ENCODE measurements around the gene GAL3ST1. TPM values are rescaled to one million over a fixed set of nuclear protein-coding genes. Genes with fewer than 3 reads are reported as not detected.

The GAL3ST1 gene
- total RNA-seq, result under 0.01 TPM in 1 of 2 replicates, not detected in the other

GRCh38 chr22:30574095-30574981 is at the start of gene GAL3ST1:
TSS of gene GAL3ST1 (minus strand) at chr22:30574665. CDS start at chr22:30557392, 17,273 bp downstream.

GRCh38 chr22:30606455-30607299 is 32.2 kb upstream of the GAL3ST1 start, which contains the start of gene TCN2:
TSS of gene TCN2 (plus strand) at chr22:30607174. CDS start at chr22:30607332, 158 bp downstream.

DNA sequence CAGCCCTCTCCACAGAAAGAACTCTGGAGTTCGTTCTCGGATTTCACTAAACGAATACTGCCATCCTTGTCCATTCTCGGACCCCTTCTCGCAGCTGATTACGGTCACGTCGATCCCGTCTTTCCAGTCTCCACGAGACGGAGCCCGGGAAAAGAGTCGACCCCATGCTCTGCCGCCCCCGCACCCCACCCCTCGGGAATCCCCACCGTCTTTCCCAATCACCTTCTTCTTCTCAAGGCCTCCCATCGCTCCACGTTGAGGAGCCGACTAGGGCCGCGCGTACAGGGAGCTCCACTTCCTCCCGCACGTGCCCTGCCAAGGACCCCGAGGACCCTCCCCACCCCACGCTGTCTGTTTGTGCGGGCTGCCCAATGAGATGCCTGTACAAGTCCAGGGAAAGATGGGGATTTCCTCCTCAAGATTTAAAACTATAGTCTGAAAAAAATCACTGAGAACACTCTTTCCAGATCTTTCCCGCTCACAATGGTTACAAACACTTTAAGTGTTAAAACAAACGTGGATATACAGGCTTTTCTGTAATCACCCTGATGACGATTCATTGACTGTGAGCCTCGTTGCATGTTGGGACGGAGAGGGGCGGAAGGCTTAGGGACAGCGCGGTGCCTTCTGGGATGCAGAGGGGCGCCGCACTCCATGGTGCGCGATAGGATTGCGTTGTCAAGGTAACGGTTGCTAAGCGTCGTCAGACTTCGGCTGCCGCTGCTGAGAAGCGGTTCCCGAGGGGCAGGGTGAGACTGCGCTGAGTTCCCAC is 17.3 kb upstream of the GAL3ST1 start, which contains the start of gene PES1:
Gene PES1, minus strand, starts transcription at position 323 of the 772 bp plus-strand sequence. Its CDS starts 77 bp downstream, at position 246.

DNA sequence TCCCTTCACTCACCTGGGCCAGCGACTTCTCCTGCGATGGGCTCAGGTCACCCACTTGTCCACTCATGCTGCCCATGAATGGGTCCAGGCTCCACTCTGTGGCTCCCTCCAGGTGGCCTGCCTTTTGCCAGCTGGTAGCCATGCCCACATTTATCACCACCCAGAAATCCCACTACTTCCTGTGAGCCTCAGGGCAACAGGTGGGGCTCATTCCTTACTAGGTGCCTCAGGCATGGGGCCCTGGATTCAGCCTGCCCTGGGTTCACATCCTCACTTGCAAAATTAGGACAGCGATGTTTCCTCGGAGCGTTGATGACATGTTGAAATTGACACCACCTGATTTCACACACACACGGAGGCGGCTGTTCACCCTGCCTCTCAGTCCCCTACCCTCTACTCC is 27.8 kb downstream of the GAL3ST1 start, which contains the start of gene SEC14L6:
Gene SEC14L6, minus strand, starts transcription at position 126 of the 400 bp plus-strand sequence. Its CDS starts 59 bp downstream, at position 67.

Other genes starting within 250 kb of the GAL3ST1 start
- 8.1 TPM in 2 replicates for gene TBC1D10A, start 247.7 kb downstream of the GAL3ST1 start, total RNA-seq
- 15.8 and 19.6 TPM in 2 replicates for gene SF3A1, start 217.8 kb downstream of the GAL3ST1 start, total RNA-seq
- 1.3 and 1.5 TPM in 2 replicates for gene CCDC157, start 217.7 kb downstream of the GAL3ST1 start, total RNA-seq
- gene RNF215, start 187.3 kb downstream of the GAL3ST1 start, total RNA-seq, result 17.5 and 21.7 TPM in 2 replicates
- gene SEC14L2, start 177.6 kb downstream of the GAL3ST1 start, total RNA-seq, result 16.1 and 16.6 TPM in 2 replicates
- gene MTFP1, start 148.9 kb downstream of the GAL3ST1 start, total RNA-seq, result 16.6 and 17.4 TPM in 2 replicates
- not detected in 2 replicates for gene SEC14L3, start 102.6 kb downstream of the GAL3ST1 start, total RNA-seq
- gene SEC14L4, start 69.0 kb downstream of the GAL3ST1 start, total RNA-seq, result 0.17 TPM in 1 of 2 replicates, not detected in the other
- under 0.01 TPM in 1 of 2 replicates, not detected in the other for gene SEC14L6, start 27.9 kb downstream of the GAL3ST1 start, total RNA-seq
- 51.3 and 75.8 TPM in 2 replicates for gene PES1, start 17.2 kb upstream of the GAL3ST1 start, total RNA-seq
- gene TCN2, start 32.5 kb upstream of the GAL3ST1 start, total RNA-seq, result 13.8 and 18.5 TPM in 2 replicates
- 10.5 and 31.3 TPM in 2 replicates for gene SLC35E4, start 61.1 kb upstream of the GAL3ST1 start, total RNA-seq
- gene DUSP18, start 93.2 kb upstream of the GAL3ST1 start, total RNA-seq, result 9.3 and 11.6 TPM in 2 replicates
- 8.6 and 14.9 TPM in 2 replicates for gene OSBP2, start 120.2 kb upstream of the GAL3ST1 start, total RNA-seq